GM21825 (cell line): ENCODE measurements around the gene GPR179.

Experiments used
- ATAC-seq: cut with Tn5 transposase; IDR thresholded peaks from one replicate; pipeline ENCODE4 v1.9.1; 2021; ENCODE audit warnings: mild to moderate bottlenecking, moderate library complexity; ENCODE audit not compliant: unreplicated experiment

GPR179 gene

DNA sequence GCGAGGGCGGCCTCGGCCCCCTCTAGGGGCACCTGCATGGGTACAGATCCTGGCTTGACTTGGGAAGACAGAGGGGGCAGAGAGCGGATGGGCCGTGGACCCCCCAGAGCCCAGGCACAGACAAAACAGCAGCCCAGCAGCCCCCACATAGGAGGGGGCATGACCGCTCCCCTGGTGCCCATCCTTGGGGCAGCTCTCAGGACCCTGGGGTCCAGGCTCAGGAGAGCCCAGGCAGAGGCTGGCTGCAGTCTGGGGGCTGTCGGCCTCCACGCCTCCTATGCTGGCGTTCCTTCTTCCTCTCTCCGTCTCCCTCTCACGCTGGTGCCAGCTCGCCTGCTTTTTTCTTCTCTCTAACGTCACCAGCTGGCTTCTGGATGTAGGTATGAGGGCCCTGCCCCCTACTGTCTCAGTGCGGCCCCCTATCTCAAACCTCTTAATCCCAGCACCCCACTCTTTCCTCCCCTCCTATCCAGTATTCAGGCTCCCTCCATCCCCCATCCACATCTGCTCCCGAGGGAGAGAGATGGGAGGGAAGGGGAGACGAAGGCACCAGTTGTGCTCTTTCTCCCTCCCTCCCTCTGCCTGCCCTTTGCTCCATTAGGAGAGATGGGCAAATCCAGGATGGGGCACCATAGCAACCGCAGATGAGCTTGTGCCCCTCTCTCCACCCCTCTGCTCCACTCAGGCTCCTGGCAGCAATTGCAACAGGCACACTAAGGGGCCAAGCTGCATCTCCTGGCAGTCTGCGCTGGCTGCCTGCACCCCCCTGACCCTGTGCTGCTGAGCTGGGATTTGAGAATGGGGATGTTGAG, at the start of gene GPR179:
TSS of gene GPR179 (minus strand) at position 349 of the 812 bp plus-strand sequence. CDS start at position 182, 167 bp downstream.
- ATAC-seq = no peak

DNA sequence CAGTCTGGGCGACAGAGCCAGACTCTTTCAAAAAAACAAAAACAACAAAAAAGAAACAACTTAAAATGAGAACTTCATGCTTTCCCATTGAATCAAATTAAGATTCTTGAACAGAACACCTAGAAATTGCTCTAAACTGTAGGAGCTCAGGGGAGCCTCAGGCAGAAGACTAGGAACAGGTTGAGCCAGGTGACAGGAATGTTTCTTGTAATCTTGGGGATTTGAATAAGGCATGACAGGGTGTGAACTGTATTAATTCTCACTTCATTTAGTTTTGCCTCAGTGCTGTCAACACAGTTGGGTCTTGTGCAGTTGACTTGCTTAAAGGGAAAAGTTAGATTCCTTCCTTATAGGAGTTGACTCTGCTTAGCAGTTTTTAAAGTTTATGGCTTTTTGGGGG, 35.7 kb upstream of the GPR179 start:
- ATAC-seq = no peak

DNA sequence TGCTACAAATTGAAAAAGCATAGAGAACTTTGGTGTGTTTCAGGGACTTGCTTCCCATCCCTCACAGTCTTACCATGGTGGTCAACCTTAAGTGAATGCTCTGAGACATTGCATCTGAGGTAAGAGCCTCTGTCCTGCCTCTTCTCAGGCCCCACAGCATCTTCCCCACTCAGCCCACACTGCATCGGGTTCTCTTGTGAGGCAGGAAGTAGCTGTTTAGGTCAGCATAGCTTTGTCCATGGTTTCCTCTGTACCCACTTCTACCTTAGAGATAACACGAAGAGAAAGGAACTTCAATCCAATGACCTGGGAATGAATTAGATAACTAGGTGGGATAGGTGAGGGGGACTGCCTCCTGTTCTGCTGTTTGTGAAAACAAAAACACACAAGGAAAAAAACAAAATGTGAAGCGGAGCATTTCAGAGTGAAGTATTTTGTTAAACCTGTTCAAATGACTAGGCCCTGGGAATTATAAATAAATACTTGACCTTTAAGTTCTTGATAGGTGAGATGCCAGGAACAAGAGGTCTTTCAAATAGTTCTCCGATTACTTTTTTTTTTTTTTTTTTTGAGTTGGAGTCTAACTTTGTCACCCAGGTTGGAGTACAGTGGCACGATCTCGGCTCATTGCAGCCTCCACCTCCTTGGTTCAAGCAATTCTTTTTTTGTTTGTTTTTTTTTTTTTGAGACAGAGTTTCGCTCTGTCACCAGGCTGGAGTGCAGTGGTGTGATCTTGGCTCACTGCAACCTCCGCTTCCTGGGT, 25.5 kb upstream of the GPR179 start:
- no peak for ATAC-seq

- no peak for ATAC-seq
Measured at GRCh38 chr17:38364741-38365140, 21.0 kb upstream of the GPR179 start.

DNA sequence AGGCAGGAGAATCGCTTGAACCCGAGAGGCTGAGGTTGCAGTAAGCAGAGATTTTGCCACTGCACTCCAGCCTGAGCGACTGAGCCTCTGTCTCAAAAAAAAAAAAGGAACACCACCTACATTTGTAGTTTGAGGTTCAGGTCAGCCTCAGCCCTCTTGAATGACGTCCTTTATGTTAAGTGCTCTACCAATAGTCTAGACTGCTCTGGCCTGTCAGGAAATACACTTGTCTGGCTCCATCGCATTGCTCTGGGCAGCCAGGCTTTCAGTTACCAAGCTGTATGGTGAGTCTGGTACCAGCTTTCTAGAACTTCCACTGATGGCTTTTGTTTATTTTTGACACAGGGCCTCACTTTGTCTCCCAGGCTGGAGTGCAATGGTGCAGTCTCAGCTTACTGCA, 19.3 kb upstream of the GPR179 start:
- ATAC-seq = no peak

GRCh38 chr17:38361694-38362465, 18.1 kb upstream of the GPR179 start:
- ATAC-seq = no peak

- ATAC-seq = no peak
Measured at GRCh38 chr17:38358586-38359513, 15.1 kb upstream of the GPR179 start.

GRCh38 chr17:38357486-38358123, 13.8 kb upstream of the GPR179 start:
- ATAC-seq = no peak

- no peak for ATAC-seq
Measured at GRCh38 chr17:38355251-38355650, 11.5 kb upstream of the GPR179 start.

- ATAC-seq = no peak
Measured at GRCh38 chr17:38354466-38354865, 10.7 kb upstream of the GPR179 start.

DNA sequence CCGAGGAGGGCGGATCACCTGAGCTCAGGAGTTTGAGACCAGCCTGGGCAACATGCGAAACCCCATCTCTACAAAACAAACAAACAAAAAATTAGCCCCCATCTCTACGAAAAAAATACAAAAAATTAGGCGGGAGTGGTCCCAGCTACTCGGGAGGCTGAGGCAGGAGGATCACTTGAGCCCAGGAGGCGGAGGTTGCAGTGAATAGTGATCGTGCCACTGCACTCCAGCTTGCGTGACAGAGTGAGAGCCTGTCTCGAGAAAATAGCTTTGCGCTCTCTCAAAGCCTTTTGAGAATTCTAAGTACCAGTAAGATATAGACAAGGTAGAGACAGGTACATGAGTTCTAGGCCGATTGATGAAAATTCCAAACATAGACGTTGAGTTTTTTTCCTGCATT, 9.9 kb upstream of the GPR179 start:
- ATAC-seq = no peak

- no peak for ATAC-seq
Measured at GRCh38 chr17:38353086-38353604, 9.4 kb upstream of the GPR179 start.

DNA sequence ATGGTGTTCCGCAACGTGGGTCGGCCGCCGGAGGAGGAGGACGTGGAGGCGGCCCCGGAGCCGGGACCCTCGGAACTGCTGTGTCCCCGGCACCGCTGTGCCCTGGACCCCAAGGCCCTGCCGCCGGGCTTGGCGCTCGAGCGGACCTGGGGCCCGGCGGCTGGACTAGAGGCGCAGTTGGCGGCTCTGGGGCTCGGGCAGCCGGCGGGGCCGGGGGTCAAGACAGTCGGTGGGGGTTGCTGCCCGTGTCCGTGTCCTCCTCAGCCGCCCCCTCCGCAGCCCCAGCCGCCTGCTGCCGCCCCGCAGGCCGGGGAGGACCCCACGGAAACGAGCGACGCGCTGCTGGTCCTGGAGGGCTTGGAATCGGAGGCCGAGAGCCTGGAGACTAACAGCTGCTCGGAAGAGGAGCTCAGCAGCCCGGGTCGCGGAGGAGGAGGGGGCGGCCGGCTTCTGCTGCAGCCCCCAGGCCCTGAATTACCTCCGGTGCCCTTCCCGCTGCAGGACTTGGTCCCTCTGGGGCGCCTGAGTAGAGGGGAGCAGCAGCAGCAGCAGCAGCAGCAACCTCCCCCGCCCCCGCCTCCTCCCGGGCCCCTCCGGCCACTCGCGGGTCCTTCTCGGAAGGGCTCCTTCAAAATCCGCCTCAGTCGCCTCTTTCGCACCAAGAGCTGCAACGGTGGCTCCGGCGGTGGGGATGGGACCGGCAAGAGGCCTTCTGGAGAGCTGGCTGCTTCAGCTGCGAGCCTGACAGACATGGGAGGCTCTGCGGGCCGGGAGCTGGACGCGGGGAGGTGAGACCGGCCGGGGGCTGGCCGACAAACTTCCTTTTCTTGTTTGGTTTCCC, 8.7 kb upstream of the GPR179 start:
- peak; percentile 12 for ATAC-seq

- ATAC-seq = peak; percentile 85
Measured at GRCh38 chr17:38351412-38352222, 7.9 kb upstream of the GPR179 start, which contains the start of gene SOCS7. Gene SOCS7, plus strand, starts transcription at chr17:38351844. Its CDS starts 209 bp downstream, at chr17:38352053.

DNA sequence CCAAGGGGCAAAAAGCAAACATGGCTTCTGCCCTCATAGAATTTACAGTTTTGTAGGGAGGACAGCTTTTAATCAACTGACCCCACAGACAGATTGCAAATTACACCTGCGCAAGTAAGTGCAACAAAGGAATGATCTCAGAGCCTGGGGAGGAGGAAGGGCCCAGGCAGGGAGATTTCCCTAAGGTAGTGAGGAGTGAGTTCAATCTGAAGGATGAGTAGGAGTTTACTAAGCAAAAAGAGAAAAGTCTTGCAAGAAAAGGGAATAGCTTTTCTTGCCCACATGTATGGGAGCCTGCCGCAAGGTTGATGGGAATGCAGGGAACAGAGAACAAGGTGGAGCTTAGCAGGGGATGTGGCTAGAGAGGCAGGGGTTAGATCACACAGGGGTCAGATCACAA, 6.3 kb upstream of the GPR179 start:
- no peak for ATAC-seq

- no peak for ATAC-seq
Measured at GRCh38 chr17:38349097-38349730, 5.5 kb upstream of the GPR179 start.

DNA sequence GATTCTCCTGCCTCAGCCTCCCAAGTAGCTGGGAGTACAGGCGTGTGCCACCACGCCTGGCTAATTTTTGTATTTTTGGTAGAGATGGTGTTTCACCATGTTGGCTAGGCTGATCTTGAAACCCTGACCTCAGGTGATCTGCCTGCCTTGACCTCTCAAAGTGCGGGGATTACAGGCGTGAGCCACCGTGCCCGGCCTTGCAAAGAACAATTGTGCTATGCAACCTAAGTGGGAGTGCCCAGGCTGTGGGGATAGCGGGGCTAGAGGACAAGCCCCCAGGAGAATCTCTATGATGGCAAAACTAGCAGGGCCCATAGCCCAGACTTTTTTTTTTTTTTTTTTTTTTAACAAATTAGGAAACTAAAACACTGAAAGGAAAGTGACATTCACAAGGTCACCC, 2.0 kb upstream of the GPR179 start:
- no peak for ATAC-seq
